Frontal cortex (tissue), 4 donors: ENCODE data around the gene POLG. TPM values are rescaled to one million over a fixed set of nuclear protein-coding genes. Genes with fewer than 3 reads are reported as not detected.

Source experiments
- DNase-seq, 2 donors: peaks; one replicate each; pipeline ENCODE4 v3.0.0; 2012; ENCODE audit warnings: low spot score in 2 of 2
- FAIRE-seq: peaks from 2 replicates; lab custom pipeline; 2012; peaks lifted over from hg19 to GRCh38; lab: Jason Lieb, UNC
- total RNA-seq: library from RNA; depleted of rRNA; stranded (reverse); fragments of >200 nt; gene quantifications from one replicate; pipeline ENCODE4 v1.2.3, GENCODE V29; 2014
- donor health status: control.
- donor health status: control.
- donor health status: control.

The POLG gene
- total RNA-seq, 1 donor from 2014 or later, result 39.1 TPM

DNA sequence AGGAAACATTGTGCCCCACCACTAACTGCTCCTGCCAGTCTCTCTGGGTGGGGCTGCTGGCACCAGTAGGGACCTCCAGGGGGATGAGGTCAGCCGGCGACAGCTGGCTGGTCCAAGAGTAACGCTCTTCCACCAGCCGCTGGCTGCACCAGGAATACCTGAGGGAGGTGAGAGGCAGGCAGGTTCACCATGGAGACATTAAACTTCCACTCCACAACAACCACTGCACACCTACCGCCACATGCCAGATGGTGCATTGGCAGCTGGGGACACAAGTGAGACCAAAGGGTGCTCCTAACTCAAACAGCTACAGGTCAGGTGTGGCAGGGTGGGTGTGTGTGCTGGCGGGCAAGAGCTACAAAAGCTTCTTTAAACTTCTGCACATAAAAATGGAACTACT is 4.5 kb downstream of the POLG start:
- FAIRE-seq, result no peak
- no peak for DNase-seq

DNA sequence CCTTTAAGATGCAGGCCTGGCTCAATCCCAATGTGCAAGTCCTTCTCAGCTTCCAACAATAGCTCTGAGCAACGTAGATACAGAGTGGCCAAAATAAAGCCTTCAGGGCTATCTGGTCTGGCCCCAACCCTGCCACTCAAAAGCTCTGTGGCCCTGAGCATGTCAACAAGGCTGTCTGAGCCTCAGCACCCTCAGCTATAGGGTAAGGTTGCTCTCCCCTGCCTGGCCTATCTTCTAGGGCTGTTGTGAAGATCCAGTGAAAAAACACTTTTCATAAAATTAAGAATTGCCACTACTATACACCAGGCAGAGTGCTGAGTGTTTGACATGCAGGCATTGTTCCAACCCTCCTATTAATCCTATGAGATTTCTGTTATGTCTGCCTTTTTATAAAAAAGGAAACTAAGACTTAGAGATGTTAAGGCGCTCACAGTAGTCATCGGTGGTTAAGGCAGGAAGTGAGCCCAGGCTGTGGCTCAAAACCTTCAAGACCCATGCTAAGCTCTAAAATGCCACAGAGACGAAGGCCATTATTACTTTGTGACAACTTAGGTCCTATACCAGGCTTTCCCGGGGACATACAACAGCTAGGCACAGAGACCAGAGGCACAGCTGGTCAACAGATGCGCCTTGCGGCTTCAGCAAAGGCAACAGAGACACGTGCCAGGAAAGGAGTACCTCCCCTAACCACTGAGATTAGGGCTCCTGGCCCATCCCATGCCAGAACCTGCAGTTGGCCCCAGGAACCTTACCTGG is 5.1 kb downstream of the POLG start:
- FAIRE-seq, result no peak

DNA sequence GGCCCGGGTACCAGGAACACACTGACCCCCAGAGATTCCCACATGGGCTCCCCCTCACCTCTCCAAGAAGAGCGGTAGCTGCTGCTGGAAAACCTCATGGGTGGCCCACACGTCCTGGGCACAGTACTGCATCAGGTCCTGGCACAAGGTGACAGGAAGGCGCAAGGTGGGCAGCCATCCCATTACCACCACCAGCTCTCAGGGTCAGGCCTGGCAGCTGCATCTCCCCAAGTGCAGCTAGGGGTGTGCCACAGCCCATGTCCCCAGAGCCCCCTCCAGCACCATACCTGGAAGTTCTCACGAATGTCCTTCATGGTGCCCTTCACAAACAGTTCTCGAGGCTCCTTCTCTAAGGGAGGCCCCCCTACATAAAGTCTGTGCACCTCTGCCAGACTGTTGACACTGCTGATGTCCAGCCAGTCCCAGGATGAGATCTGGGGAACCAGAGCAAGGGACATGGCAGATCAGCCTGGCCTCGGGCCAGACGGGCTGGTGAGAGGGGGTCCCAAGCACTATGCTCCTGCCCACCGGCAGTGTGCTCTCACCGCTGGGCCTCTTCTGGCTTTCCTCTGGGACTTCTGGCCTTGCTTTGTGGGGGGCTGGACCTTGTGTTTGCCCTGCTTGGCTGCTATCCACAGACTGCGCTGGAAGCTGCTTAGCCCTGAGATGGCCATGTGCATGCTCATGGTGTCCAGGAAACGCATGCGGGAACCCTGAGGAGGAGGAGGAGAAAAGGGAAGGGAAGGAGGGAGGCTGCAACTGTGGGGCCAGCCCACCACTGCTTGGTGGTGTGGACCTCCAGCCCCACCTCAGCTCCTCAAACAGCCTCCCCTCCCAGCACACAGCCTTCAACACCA is 6.0 kb downstream of the POLG start:
- DNase-seq (peak in 1 of 2 donors; percentile 34), FAIRE-seq (no peak)

More for the DNA sequence above, 5.1 kb downstream of the POLG start:
- DNase-seq, result no peak

DNA sequence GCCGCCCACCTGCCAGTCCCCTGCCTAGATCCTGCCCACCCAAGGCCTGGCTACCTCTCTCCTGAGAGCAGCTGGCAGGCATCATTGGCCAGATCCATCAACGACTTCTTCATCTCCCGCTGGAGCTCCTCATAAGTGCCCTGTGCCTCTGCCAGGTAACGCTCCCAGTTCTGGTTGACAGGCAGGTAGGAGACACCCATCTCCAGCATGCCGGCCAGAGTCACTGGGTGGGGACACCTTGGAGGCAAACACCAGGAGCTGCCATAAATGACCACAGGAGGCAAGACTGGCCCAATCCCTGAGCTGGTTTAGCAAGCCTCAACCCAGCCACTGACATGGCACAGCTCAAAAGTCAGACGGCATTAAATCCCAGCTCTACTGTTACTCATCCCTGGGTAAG is 7.5 kb downstream of the POLG start:
- FAIRE-seq (no peak), DNase-seq (no peak)

DNA sequence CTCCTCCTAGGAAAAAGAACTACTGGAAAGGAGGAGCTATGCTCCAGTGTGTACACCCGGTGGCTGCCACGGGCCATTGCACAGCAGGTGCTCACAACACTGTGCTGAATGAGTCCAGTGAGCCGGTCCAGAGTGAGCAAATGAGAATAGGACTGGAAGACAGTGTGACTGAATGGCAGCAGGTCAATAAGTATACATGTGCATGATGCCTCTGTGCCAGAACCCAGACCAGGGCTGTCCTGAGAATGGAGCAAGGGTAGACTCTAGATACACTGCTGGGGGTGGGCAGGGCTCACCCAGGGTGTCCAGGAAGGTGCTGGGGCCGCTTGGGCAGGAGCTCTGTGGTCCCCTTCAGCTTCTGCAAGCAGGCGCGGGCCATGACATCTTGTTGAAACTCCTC is 8.3 kb downstream of the POLG start:
- no peak for FAIRE-seq
- DNase-seq, result no peak

DNA sequence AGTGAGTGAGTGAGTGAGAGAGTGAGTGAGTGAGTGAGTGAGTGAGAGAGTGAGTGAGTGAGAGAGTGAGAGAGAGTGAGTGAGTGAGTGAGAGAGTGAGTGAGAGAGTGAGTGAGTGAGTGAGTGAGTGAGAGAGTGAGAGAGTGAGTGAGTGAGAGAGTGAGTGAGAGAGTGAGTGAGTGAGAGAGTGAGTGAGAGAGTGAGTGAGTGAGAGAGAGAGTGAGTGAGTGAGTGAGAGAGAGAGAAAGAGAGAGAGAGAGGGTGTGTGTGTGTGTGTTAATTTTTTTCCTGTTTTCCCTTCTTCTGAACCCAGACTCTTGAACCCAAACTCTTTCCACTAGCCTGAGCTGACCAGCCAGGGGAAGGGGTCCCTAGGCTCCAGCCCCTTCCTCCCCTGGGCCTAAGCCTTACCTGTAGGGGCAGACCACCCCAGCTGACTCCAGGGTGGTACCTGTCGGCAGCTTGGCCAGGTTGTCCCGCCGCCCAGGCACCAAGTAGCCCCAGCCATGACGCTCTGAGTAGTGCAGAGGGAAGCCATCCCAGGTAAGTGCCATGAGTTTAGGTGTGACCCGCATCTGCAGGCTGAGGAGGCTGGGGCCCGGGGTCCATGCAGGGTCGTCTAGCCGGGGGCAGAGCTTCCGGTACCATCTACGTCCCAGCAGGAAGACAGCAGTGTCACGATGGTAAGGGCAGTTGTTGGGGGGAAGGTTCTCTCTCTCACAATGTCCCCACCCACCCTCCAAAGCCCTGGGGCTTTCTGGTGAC is 9.4 kb downstream of the POLG start:
- no peak for DNase-seq
- FAIRE-seq, result no peak

DNA sequence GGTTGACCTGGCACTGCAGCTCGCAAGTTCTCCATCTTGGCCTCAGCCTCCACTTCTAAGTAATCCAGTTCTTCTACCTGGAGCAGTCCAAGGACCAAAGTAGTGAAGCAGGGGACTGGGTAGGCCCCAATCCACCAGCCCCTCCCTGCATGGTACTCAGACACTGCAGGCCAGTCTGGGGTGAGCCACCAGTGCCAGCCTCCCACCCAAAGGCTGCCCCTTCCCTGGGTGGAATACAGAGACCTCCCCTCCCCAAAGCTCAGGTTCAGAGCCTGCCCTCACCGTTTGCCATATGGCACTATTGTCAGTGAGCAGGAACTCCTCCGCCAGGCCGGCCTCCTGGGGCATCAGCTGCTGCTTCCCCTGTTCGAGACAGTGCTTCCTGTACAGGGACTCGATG is 10.8 kb downstream of the POLG start:
- no peak for FAIRE-seq

DNA sequence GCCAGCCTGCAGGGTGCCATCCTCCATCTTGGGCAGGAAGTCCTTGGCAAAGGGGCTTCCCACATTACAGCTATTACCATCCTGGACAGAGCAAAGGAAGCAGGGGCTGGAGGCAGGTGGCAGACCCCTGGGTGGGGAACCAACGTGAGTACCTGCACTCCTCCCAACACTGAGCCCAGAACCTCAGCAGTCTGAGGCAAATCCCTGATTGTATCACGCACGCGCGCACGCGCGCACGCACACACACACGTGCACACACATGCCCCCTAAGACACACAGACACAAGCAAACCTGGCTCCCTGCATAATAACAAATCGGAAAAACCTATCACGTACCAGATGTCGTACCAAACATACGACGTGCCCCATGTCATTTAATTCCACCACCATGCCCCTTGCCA is 11.8 kb downstream of the POLG start:
- DNase-seq (no peak), FAIRE-seq (no peak)

More for the DNA sequence above, 10.8 kb downstream of the POLG start:
- no peak for DNase-seq

DNA sequence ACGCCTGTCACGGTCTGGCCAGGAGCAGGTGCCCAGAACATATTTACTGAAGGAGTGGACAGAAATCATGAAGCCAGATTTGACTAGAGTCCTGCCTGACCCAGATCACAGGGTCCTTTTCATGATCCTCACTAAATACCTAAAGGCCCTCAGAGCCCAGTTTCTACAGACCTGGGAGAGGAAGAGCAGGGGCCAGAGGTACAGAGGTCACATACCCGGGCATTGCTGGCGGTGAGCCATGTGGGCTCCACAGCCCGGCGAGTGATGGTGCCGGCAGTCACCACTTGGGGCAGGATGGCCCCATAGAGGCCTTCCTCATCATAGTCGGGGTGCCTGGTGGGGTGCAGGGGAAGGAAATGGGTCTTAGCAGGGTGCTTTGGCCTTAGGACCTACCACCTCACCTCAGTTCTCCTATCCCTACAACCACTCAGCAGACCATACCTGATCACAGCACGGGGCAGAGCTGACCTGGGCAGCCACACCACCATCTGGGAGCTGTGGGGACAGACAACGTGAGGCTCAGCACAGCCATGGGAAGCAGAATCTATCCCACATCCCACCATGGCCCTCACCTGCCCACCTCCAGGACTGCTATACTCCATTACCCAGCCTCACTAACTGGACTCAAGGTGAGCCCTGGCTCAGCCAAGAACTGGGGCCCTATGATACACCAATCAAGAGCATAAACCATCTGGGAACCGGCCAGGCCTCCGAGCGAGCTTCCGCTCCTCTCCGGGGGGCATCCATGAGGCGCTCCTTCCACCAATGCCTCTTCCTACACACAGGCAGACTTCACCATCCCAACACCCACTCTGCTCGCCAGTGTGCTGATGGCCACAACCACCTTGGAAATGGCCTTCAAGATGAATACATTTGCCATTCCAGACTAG is 12.9 kb downstream of the POLG start:
- no peak for FAIRE-seq
- DNase-seq, result no peak

DNA sequence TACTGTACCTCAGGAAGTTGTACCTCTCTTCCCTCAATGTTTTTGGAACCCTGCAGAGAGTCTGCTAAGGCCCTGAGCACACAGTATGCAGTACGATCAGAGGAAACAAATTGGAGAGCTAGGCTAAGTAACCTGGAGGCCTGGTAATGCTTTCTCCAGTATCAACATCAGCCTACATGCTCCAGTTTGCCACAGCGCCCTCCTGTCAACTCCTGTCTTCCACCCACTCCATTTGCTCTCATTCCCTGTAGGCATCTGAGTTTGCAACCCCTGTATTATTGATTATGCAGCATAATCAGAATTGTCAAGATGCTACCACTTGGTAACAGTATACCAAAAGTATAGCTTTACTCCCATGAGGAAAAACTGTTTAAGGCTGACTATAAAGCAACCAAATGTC is 14.4 kb downstream of the POLG start:
- DNase-seq, result no peak
- no peak for FAIRE-seq

DNA sequence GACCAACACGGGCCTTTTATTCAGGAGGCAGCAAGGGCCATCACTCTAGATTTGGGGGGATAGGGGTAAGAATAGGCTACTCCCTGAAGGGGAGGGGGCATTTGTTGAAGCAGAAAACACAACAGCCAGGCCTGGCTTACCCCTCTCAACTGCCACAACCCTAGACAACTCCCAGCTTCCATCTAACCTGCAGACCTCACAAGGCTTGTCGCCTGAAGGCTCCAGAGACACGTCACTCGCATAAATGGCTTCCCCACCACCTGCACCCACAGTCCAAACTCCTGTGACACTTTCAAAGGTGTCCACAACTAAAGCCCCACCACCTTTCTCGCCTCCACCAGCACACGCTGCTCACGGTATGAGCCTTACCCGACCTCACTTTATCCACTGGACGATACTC is 14.9 kb downstream of the POLG start:
- no peak for FAIRE-seq
- no peak for DNase-seq

DNA sequence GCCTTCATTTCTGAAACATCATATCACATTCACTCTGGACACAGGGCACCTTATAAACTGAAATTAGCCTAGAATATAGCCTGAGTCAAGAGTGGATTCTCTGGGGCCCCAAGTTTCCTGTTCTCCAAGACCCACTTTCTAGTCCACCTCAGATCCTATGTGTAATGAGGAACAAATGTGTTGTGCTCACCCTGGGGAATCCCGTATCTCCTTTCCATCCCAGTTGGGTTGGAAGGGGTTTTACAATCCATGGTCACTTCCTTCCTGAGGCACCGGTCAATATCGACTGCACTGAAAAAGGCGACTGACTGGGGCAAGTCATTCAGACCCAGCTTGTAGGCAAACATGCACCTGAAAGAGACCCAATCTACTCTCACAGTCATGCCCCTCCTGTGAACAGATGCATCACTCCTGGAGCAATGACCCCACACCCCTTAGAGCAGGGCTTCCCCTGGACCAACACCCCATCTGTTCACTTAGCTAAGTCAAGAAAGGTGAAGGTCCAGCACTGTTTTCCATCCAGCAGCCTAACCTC is 17.4 kb downstream of the POLG start:
- no peak for FAIRE-seq
- DNase-seq, result no peak

DNA sequence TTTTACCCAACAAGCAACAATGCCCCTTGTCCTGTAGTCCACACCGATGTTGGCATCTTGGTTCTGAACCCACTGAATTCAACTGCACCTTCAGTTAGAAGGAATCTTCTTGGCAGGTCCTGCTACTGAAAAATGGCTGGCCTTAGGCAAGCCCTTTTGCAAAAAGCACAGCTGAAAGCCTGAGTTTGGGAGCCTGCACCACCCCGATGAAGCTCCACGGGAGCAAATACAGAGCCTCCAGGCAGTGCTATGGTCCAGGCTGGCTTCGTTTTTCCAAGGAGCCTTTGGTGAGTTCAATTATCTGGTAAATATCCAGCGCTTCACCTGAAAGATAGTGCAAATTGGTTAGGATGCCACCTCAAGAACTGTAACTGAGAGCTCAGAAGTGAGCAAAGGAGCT is 18.1 kb downstream of the POLG start:
- FAIRE-seq (no peak), DNase-seq (no peak)

DNA sequence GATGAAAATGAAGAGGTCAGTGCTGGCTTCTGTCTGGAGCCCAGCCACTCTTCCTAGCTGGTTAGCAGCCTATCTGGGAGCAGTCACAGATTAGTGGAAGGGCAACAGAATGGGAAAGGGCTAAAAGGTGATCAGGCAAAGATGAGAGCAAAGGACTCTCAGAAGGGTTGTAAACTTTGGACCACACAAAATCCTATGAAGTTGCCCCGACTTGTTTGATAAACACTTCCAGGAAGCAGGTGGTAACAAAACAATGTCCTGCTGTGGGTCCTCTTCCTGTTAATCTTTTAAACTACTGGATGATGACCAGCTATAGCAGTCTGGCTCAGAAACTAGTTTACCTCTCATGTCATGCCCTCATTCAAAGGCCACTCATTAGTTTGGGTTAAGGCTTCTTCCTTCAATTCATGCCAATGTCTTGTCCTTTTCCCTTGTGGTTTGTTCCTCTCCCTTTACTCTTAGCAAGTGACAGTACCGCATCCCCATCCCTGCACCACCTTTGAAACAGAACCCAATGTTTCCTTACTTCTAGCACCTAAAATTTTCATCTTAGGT is 19.2 kb downstream of the POLG start:
- FAIRE-seq, result no peak

DNA sequence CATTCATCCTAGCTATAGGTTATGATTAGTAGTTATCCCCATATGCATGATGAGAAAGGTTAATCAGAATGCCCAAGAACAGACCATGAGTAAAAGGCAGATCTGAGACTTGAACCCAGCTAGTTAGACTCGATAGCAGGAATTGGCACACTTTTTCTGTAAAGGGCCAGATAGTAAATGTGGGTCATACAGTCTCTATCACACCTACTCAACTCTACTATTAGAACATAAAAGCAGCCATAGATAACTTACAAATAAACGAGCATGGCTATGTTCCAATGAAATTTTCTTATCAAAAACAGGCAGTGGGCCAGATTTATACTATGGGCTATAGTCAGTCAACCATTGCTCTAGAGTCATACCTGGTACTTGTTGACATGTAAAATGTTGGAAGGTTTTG is 24.6 kb downstream of the POLG start:
- FAIRE-seq (no peak), DNase-seq (no peak)

More for the DNA sequence above, 19.2 kb downstream of the POLG start:
- DNase-seq, result no peak

DNA sequence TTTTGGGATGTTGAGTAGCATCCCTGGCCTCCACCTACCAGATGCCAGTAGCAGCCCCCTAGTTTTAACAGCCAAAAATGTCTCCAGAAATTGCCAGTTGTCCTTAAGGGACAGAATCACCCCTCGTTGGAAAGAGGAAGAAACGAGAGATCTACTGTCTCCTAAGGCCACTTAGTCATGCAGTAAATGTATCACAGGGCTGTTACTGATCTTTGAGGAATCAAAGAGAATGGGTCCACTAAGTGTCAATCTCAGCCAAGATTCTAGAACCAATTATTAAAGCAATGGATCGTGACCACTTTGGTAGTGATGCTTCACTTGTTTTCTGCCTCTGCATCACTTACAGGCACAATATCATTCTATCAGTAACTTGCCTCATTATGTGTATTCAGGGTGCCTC is 26.4 kb downstream of the POLG start:
- DNase-seq, result no peak
- no peak for FAIRE-seq

DNA sequence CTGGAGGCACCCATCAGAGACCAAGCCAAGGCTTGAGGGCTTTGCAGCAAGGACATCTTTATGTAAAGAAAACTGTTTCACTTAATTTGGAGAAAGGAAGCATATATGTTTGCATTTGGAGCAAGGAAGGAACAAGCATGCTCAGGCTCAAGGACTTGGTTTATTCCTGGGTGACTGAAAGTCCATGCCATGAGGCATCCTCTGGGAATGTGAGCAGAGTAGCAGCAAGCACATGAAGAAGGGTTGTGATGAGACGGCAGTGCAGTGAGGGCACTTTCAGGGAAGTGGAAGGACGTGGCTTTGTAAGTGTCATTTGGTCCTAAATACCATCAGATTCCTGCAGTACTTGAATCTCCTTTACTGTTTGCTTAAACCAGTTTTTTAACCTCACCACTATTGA is 26.8 kb downstream of the POLG start:
- no peak for DNase-seq
- no peak for FAIRE-seq

DNA sequence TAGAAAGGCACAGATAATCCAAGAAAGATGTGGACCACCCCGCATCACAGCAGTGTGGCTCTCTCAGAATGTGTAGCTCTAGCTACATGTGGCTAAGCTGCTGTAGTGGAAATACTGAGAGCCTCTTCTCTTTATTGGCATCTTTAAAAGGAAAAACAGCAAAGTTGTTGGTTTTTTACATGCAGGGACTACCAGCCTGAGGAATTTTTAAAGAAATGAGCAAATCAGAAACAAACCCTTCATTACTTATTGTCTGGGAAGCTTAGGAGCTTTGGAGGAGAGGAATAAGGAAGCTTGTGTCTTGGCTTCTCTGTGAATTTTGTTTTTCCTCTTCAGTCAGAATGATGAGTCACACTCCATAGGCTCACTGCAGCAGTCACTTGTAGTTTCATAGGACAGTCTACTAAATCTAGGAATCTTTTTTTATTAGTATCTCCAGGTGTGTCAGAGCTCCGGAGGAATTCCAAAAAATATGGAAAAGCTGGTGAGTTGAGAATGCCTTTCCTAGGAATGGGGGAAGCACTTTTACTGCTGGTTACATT is 27.5 kb downstream of the POLG start:
- FAIRE-seq, result no peak
- DNase-seq, result no peak

DNA sequence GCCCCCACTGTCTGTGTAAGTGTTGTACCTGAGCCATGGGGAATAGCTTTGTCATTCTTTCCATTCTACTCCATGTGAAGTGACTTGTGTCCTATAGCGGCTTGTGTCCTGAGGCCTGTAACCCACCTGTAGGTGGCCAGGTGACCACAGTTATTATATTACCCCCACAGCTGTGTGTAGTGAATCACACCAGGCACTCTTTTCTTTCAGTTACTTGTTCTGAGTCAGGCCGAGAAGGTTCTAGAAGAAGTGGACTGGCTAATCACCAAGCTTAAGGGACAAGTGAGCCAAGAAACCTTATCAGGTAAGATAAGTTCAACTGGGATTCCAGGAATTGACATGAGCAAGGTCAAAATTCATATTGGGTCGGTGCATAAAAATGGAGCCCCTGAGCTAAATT is 29.2 kb downstream of the POLG start:
- FAIRE-seq, result no peak
- DNase-seq, result no peak
